IMR-90 (cell line): ENCODE results near the gene HSPB9. TPM values are rescaled to one million over a fixed set of nuclear protein-coding genes. Genes with fewer than 3 reads are reported as not detected.

Experiments used
- ATAC-seq: fragments of 200-7000 bp; cut with Tn5 transposase; 2 replicates; pipeline ENCODE4 v1.9.1; 2020; ENCODE audit warnings: low read depth, mild to moderate bottlenecking, moderate library complexity
- BruUV-seq: library from RNA; stranded (reverse); fragments of 400-500 nt; replicated peaks from 2 replicates; lab custom pipeline; 2021; lab: Mats Ljungman, UMichigan
- CTCF ChIA-PET: fragments of 300-600 bp; formaldehyde crosslinking; extraction: SDS; loops from one replicate; lab custom pipeline; 2021; ENCODE audit warnings: antibody characterized with exemption; lab: Yijun Ruan, JAX
- POLR2A ChIA-PET: fragments of 300-600 bp; sonication (Branson Sonifier 250); formaldehyde crosslinking; loops from one replicate; lab custom pipeline; 2022; ENCODE audit warnings: antibody characterized with exemption; ENCODE audit not compliant: unreplicated experiment; lab: Charles Lee
- DNase-seq: peaks from one replicate; pipeline ENCODE4 v3.0.0; 2013
- H2AFZ ChIP-seq: replicated peaks from 2 replicates; pipeline ENCODE3; 2013; ENCODE audit warnings: low read length, mild to moderate bottlenecking; ENCODE audit not compliant: poor library complexity
- H2AK5ac ChIP-seq: 2 replicates; pipeline ENCODE4 v1.6.1; 2013; ENCODE audit warnings: low read depth, low read length, inconsistent platforms
- H2AK9ac ChIP-seq: replicated peaks from 2 replicates; pipeline ENCODE3; 2013; ENCODE audit warnings: mild to moderate bottlenecking, low read depth, low read length, moderate library complexity; ENCODE audit not compliant: poor library complexity
- H2BK120ac ChIP-seq: 2 replicates; pipeline ENCODE4 v1.6.1; 2013; ENCODE audit warnings: low read depth, low read length, inconsistent platforms
- H2BK15ac ChIP-seq: 3 replicates; pipeline ENCODE4 v1.6.1; 2013; ENCODE audit warnings: low read depth, low read length, inconsistent platforms
- H2BK20ac ChIP-seq: 2 replicates; pipeline ENCODE4 v1.6.1; 2013; ENCODE audit warnings: low read depth, mild to moderate bottlenecking, inconsistent platforms, low read length, moderate library complexity
- H2BK5ac ChIP-seq: 2 replicates; pipeline ENCODE4 v1.6.1; 2013; ENCODE audit warnings: mild to moderate bottlenecking, low read depth, low read length, inconsistent platforms; ENCODE audit not compliant: poor library complexity, severe bottlenecking
- H3K14ac ChIP-seq: replicated peaks from 2 replicates; pipeline ENCODE4 v1.6.1; 2013; ENCODE audit warnings: low read depth, low read length, inconsistent platforms
- H3K18ac ChIP-seq: 2 replicates; pipeline ENCODE4 v1.6.1; 2013; ENCODE audit warnings: low read depth, low read length, control low read depth
- H3K23ac ChIP-seq: 2 replicates; pipeline ENCODE4 v1.6.1; 2013; ENCODE audit warnings: low read depth, low read length, inconsistent platforms
- H3K27ac ChIP-seq: 2 replicates; pipeline ENCODE4 v1.5.1; 2013; ENCODE audit warnings: mild to moderate bottlenecking, control low read depth, low read length; ENCODE audit not compliant: insufficient read depth
- H3K27me3 ChIP-seq: 2 replicates; pipeline ENCODE4 v1.6.1; 2013; ENCODE audit warnings: low read length; ENCODE audit not compliant: control insufficient read depth, insufficient read depth
- H3K36me3 ChIP-seq: 2 replicates; pipeline ENCODE4 v1.6.1; 2013; ENCODE audit warnings: low read length, mixed read lengths; ENCODE audit not compliant: control insufficient read depth, insufficient read depth
- H3K4ac ChIP-seq: 2 replicates; pipeline ENCODE4 v1.6.1; 2013; ENCODE audit warnings: low read depth, low read length, inconsistent platforms
- H3K4me1 ChIP-seq: 2 replicates; pipeline ENCODE4 v1.6.1; 2013; ENCODE audit warnings: low read length, mixed read lengths; ENCODE audit not compliant: control insufficient read depth, insufficient read depth
- H3K4me2 ChIP-seq: 2 replicates; pipeline ENCODE4 v1.6.1; 2013; ENCODE audit warnings: low read depth, mild to moderate bottlenecking, control low read depth, low read length, moderate library complexity
- H3K4me3 ChIP-seq: 2 replicates; pipeline ENCODE4 v1.5.1; 2013; ENCODE audit warnings: low read depth, mild to moderate bottlenecking, control low read depth, low read length, moderate library complexity; ENCODE audit not compliant: insufficient read depth
- H3K56ac ChIP-seq: 2 replicates; pipeline ENCODE4 v1.6.1; 2013; ENCODE audit warnings: low read length, inconsistent platforms; ENCODE audit not compliant: insufficient read depth; ENCODE audit errors: extremely low read depth
- H3K79me1 ChIP-seq, 2 experiments: 2 replicates each; pipeline ENCODE4 v1.6.1; 2013; ENCODE audit warnings: low read length in 2 of 2, inconsistent platforms in 1 of 2, low read depth in 1 of 2
- H3K9ac ChIP-seq: 2 replicates; pipeline ENCODE4 v1.6.1; 2013; ENCODE audit warnings: low read depth, low read length, control low read depth
- H3K9me1 ChIP-seq: 2 replicates; pipeline ENCODE4 v1.6.1; 2013; ENCODE audit warnings: low read length, inconsistent platforms; ENCODE audit not compliant: insufficient read depth
- H3K9me3 ChIP-seq: 2 replicates; pipeline ENCODE4 v1.6.1; 2013; ENCODE audit warnings: low read length; ENCODE audit not compliant: control insufficient read depth, insufficient read depth
- H4K20me1 ChIP-seq: 2 replicates; pipeline ENCODE4 v1.6.1; 2013; ENCODE audit warnings: low read length, inconsistent platforms; ENCODE audit not compliant: insufficient read depth
- H4K5ac ChIP-seq: 2 replicates; pipeline ENCODE4 v1.6.1; 2013; ENCODE audit warnings: mild to moderate bottlenecking, low read depth, low read length, control low read depth
- H4K8ac ChIP-seq, 2 experiments: 2 replicates each; pipeline ENCODE4 v1.6.1; 2013; ENCODE audit warnings: low read depth in 2 of 2, low read length in 2 of 2, control low read depth in 1 of 2, inconsistent platforms in 1 of 2
- H4K91ac ChIP-seq: 2 replicates; pipeline ENCODE4 v1.6.1; 2013; ENCODE audit warnings: low read depth, low read length, inconsistent platforms; ENCODE audit not compliant: insufficient read depth
- BHLHE40 ChIP-seq: fragments of 150-350 bp; IDR thresholded peaks from 2 replicates; pipeline ENCODE4 v1.6.1; 2016; ENCODE audit warnings: mild to moderate bottlenecking, low read depth, low read length
- RCOR1 ChIP-seq: IDR thresholded peaks from 2 replicates; pipeline ENCODE4 v1.6.1; 2012; ENCODE audit warnings: mild to moderate bottlenecking, low read length, improper control_type of control experiment; ENCODE audit not compliant: insufficient replicate concordance
- WGBS, 2 experiments: methylation state at CpG; one replicate each; pipeline versions ENCODE4 v1.1.5 to v1.1.7; 2013; ENCODE audit warnings: missing lambda C conversion rate in 2 of 2; ENCODE audit not compliant: insufficient read length in 1 of 2; ENCODE audit errors: extremely low coverage in 2 of 2; 5-methylcytosine and 5-hydroxymethylcytosine counted together
- dilution Hi-C: fragments of 300-500 bp; cut with HindIII; formaldehyde crosslinking; loops from one replicate; pipeline ENCODE4 v1.14.3; 2018; ENCODE audit warnings: low sequenced_read_pairs; ENCODE audit not compliant: unreplicated experiment
- in situ Hi-C: fragments of 300-500 bp; cut with MboI; formaldehyde crosslinking; loops from 3 replicates; pipeline ENCODE4 v1.14.3; 2019; ENCODE audit warnings: low sequenced_read_pairs, inconsistent platforms, mixed read lengths
- intact Hi-C: fragments of 100-400 bp; cut with micrococcal nuclease; formaldehyde crosslinking; loops from 2 replicates; pipeline ENCODE4 v1.10.0; 2022
- polyA plus RNA-seq, 3 experiments: library from polyadenylated mRNA; depleted of rRNA; stranded (reverse); fragments of >200 nt; gene quantifications; 2 replicates each; pipeline ENCODE4 v1.2.3, GENCODE V29; 2012; ENCODE audit warnings: low replicate concordance in 1 of 3
- total RNA-seq: library from RNA; depleted of rRNA; stranded (reverse); fragments of >200 nt; gene quantifications from 2 replicates; pipeline ENCODE4 v1.2.3, GENCODE V29; 2012

The HSPB9 gene
- total and polyA plus RNA-seq, 2 of the 4 experiments (the other 2 are of a cell fraction) = not detected

DNA sequence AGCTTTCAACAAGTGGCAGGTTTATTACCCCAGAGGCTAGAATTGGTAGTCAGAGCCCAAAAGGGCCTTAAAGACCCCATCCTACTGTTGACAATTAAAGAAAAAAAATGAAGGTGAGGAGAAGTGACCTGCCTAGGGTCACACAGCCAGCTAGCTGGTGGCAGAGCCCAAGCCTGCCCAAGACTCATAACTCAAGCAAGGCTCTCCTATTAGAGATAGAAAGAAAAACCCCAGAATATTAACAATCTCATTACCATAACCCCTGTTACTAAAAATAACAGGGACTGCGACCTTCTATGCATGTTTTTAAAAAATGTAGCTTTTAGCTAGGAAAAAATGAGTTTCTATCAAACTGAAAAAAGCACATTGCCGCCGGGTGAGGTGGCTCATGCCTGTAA, 14.0 kb downstream of the HSPB9 start:
- no peak overlapping the region for H4K5ac ChIP-seq
- POLR2A ChIA-PET = no interaction called here
- H3K23ac ChIP-seq = no peak overlapping the region; the same call in 1 of the 2 replicates

More for the DNA sequence above, 14.0 kb downstream of the HSPB9 start:
- Histone ChIP-seq H3K27me3 (no peaks in the 10 kb centered on the region), H2BK15ac (0 out of 3 replicates have a peak overlapping the region, but pooled peaks have one; percentile 70), H4K20me1 (peaks cover 79% of the 10 kb centered on the region), H3K9me1 (peaks cover 58% of the 10 kb centered on the region), H3K14ac (peak overlapping the region; percentile 50; the same call in 1 of the 2 replicates), H3K36me3 (peaks cover 9% of the 10 kb centered on the region), H2AFZ (no peak overlapping the region), H2AK9ac (no peak overlapping the region), H3K79me1 (peaks cover 34 to 92% of the 10 kb centered on the region in 2 experiments), H4K8ac (no peak overlapping the region; a peak in 1 of 4 replicates), H3K4me2 (no peak overlapping the region), H3K9ac (no peak overlapping the region), H3K56ac (no peak overlapping the region), H2AK5ac (peak overlapping the region; percentile 46), H3K18ac (no peak overlapping the region), H3K27ac (no peak overlapping the region), H3K4me3 (no peak overlapping the region), H3K4ac (peak overlapping the region; percentile 89; the same call in 1 of the 2 replicates), H3K9me3 (no peaks in the 10 kb centered on the region), H3K4me1 (peaks cover 37% of the 10 kb centered on the region), H4K91ac (no peak overlapping the region), H2BK5ac (no peak overlapping the region), H2BK20ac (peak overlapping the region; percentile 40; the same call in 1 of the 2 replicates), H2BK120ac (peak overlapping the region; percentile 28; the same call in 1 of the 2 replicates)
- in situ Hi-C loops = no loop called here
- CTCF ChIA-PET = interaction anchor here (0.6 kb wide), 1 partner anchor 1067 kb away, joined by 3 read pairs; no protein-coding TSS in a partner anchor
- intact Hi-C loops = loop anchor here (10.0 kb wide), 1 partner anchor 388 kb away; no protein-coding TSS in a partner anchor
- dilution Hi-C loops = no loop called here
- no peak for ATAC-seq
- BruUV-seq = no TSS peak
- no peak for TF ChIP-seq RCOR1
- TF ChIP-seq BHLHE40 = no peak
- DNase-seq = no peak
- no CpG with 5 or more reads among the region's 3 CpGs for WGBS, 2 experiments
